Liver (tissue), 3 donors: Measurements from ENCODE around the gene SIMC1.

Experiments
- NR2F2 ChIP-seq: IDR thresholded peaks from 2 replicates; pipeline ENCODE4 v1.6.1; 2016; ENCODE audit warnings: antibody characterized with exemption
- REST ChIP-seq: IDR thresholded peaks from 2 replicates; pipeline ENCODE4 v1.6.1; 2016; ENCODE audit warnings: antibody characterized with exemption, mild to moderate bottlenecking
- TAF1 ChIP-seq: conservative IDR thresholded peaks from 2 replicates; pipeline ENCODE4 v1.6.1; 2016; ENCODE audit warnings: antibody characterized with exemption, mild to moderate bottlenecking
- YY1 ChIP-seq: IDR thresholded peaks from 2 replicates; pipeline ENCODE4 v1.6.1; 2016; ENCODE audit warnings: antibody characterized with exemption, mild to moderate bottlenecking
- TF ChIP-seq, protein P1 (sequence below): fragments of 150-350 bp; IDR thresholded peaks from 2 replicates; pipeline ENCODE4 v1.5.1; 2017; ENCODE audit warnings: improper control_type of control experiment, low read depth, low read length; ENCODE audit not compliant: missing input control
- donor health status: healthy.
- donor health status: healthy.

GRCh38 chr5:176368726-176369125 lies 130.5 kb downstream of the SIMC1 start:
- TF ChIP-seq NR2F2 = no peak
- no peak for TF ChIP-seq YY1
- TF ChIP-seq, protein P1, sequence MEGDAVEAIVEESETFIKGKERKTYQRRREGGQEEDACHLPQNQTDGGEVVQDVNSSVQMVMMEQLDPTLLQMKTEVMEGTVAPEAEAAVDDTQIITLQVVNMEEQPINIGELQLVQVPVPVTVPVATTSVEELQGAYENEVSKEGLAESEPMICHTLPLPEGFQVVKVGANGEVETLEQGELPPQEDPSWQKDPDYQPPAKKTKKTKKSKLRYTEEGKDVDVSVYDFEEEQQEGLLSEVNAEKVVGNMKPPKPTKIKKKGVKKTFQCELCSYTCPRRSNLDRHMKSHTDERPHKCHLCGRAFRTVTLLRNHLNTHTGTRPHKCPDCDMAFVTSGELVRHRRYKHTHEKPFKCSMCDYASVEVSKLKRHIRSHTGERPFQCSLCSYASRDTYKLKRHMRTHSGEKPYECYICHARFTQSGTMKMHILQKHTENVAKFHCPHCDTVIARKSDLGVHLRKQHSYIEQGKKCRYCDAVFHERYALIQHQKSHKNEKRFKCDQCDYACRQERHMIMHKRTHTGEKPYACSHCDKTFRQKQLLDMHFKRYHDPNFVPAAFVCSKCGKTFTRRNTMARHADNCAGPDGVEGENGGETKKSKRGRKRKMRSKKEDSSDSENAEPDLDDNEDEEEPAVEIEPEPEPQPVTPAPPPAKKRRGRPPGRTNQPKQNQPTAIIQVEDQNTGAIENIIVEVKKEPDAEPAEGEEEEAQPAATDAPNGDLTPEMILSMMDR = no peak
- no peak for TF ChIP-seq TAF1
- no peak for TF ChIP-seq REST
